GM19023 (cell line): ENCODE measurements around the gene OR2F2.

Experiments
- ATAC-seq: cut with Tn5 transposase; IDR thresholded peaks from one replicate; pipeline ENCODE4 v1.9.1; 2021; ENCODE audit warnings: mild to moderate bottlenecking, moderate library complexity; ENCODE audit not compliant: unreplicated experiment

Gene OR2F2

GRCh38 chr7:143975617-143976016, 40.6 kb downstream of the OR2F2 start:
- ATAC-seq: no peak

- ATAC-seq: no peak
These were observed 43.6 kb downstream of the OR2F2 start for GRCh38 chr7:143978585-143978984.

- ATAC-seq: no peak
These were observed 44.3 kb downstream of the OR2F2 start for GRCh38 chr7:143979359-143979758.

GRCh38 chr7:143979998-143980397, 45.0 kb downstream of the OR2F2 start:
- no peak for ATAC-seq

GRCh38 chr7:143980746-143981510, 45.9 kb downstream of the OR2F2 start:
- ATAC-seq: no peak

GRCh38 chr7:143983960-143984359, 48.9 kb downstream of the OR2F2 start:
- ATAC-seq: no peak
